ENCODE measurements around the gene SULF2. TPM values are rescaled to one million over a fixed set of nuclear protein-coding genes. Genes with fewer than 3 reads are reported as not detected.

The SULF2 gene
- total and polyA plus RNA-seq, 2 of the 13 experiments (the other 11 are each of a cell fraction or from before 2014, with no cell fraction given) = 7.2 to 50.9 TPM

- in situ Hi-C loops (cut with HindIII; ENCODE audit: extremely low pct_ligation_motif_present, low pct_unique_long_range_greater_than_20kb) = no loop called here
- DNase-seq (ENCODE audit: low spot score) (peak; percentile 31), FAIRE-seq (no peak), ATAC-seq (peak; percentile 45; the same call in 2 of the 3 replicates)
- WGBS (ENCODE audit: low lambda C conversion rate) = 75% methylated on average over 17 of the region's 17 CpGs
- Histone ChIP-seq H3K79me2 (ENCODE audit: insufficient read depth, low read length) (no peaks in the 10 kb centered on the region), H3K9me3 (ENCODE audit: low read length) (no peaks in the 10 kb centered on the region), H3K36me3 (replicated peaks in 1 of 2; ENCODE audit: control insufficient read depth in 1 of 2, insufficient read depth in 2 of 2, low read length in 2 of 2) (0 out of 5 replicates have a peak, but pooled peaks cover 0 to 3% of the 10 kb centered on the region in 2 experiments), H3K4me1 (ENCODE audit: insufficient read depth, low read length) (no peaks in the 10 kb centered on the region), H3K9ac (ENCODE audit: insufficient read depth, low read depth, low read length) (no peak overlapping the region), H3K27ac (ENCODE audit: extremely low read length, insufficient read depth, low read length) (no peak overlapping the region), H3K4me2 (ENCODE audit: low read depth, low read length) (no peak overlapping the region), H3K4me3 (replicated peaks in 1 of 3; ENCODE audit: insufficient read depth in 1 of 3, low read depth in 2 of 3, low read length in 3 of 3) (no peak overlapping the region), H4K20me1 (ENCODE audit: insufficient read depth, low read length) (no peaks in the 10 kb centered on the region), H2AFZ (ENCODE audit: low read length) (no peak overlapping the region), H3K27me3 (ENCODE audit: control insufficient read depth in 1 of 2, insufficient read depth in 2 of 2, low read length in 2 of 2) (no peaks in the 10 kb centered on the region)
- BruUV-seq (replicated peaks) = no TSS peak
- ChIA-PET CTCF (ENCODE audit: low intra/inter-chr PET ratio, low total read pairs) (no interaction called here), POLR2A (no interaction called here)
- intact Hi-C loops (cut with micrococcal nuclease; ENCODE audit: unreplicated experiment) = no loop called here
- TF ChIP-seq KDM3A (CRISPR knock-in tag; IDR thresholded peaks at IDR 0.05; ENCODE audit: low read depth) (no peak), ZNF235 (CRISPR knock-in tag; IDR thresholded peaks at IDR 0.05; ENCODE audit: borderline replicate concordance) (no peak), GABPA (IDR thresholded peaks at IDR 0.05; ENCODE audit: low read depth, low read length) (no peak), GABPA (CRISPR knock-in tag; IDR thresholded peaks at IDR 0.05; ENCODE audit: low read depth) (no peak), ZNF619 (CRISPR knock-in tag; IDR thresholded peaks at IDR 0.05) (no peak), CEBPB (IDR thresholded peaks at IDR 0.05; ENCODE audit: borderline replicate concordance, low read depth, low read length) (peak; percentile 87), DNMT3B (CRISPR knock-in tag; conservative IDR thresholded peaks at IDR 0.05) (no peak), KLF6 (CRISPR knock-in tag; IDR thresholded peaks at IDR 0.05) (no peak), ZNF567 (CRISPR knock-in tag; IDR thresholded peaks at IDR 0.05; ENCODE audit: borderline replicate concordance) (no peak), ZBTB33 (CRISPR knock-in tag; IDR thresholded peaks at IDR 0.05) (peak; percentile 86; the same call in 1 of the 2 replicates), REST (IDR thresholded peaks at IDR 0.05; ENCODE audit: borderline replicate concordance in 1 of 2, low read depth in 1 of 2, low read length in 2 of 2) (peak; percentile 0 to 71), ZNF816 (CRISPR knock-in tag; IDR thresholded peaks at IDR 0.05; ENCODE audit: borderline replicate concordance) (no peak), MZF1 (CRISPR knock-in tag; IDR thresholded peaks at IDR 0.05; ENCODE audit: borderline replicate concordance) (no peak), MED13 (CRISPR knock-in tag; IDR thresholded peaks at IDR 0.05) (no peak)
Measured at GRCh38 chr20:47735412-47736400, 49.6 kb downstream of the SULF2 start.

Data from HepG2 (cell line).